Dermis blood vessel endothelial cell (primary cell): Measurements from ENCODE around the gene PLCG1. TPM values are rescaled to one million over a fixed set of nuclear protein-coding genes. Genes with fewer than 3 reads are reported as not detected.

ENCODE experiments used
- DNase-seq: peaks from one replicate; pipeline ENCODE4 v3.0.0; 2010
- total RNA-seq: library from RNA; depleted of rRNA; stranded (reverse); fragments of >200 nt; gene quantifications from 2 replicates; pipeline ENCODE4 v1.2.3, GENCODE V29; 2014

The PLCG1 gene
- total RNA-seq, 1 donor from 2014 or later = 188 TPM

DNA sequence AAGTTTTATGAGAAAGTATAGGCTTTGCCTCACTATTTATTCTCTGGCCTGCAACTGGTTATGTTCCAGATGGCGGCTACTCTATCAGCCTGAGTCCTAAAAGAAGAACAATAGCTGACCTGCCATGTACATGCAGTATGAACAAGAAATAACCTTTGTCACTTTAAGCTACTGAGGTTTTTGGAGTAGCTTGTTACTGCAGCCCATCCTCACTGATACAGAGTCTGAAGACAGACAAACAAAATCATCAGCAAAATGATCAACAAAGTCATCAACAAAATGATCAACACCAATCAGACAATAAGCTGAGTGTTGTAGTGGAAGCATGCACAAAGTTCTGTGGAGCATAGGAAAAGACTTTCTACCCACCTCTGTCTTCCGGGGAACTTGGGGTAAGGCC lies 82.5 kb downstream of the PLCG1 start:
- no peak for DNase-seq

DNA sequence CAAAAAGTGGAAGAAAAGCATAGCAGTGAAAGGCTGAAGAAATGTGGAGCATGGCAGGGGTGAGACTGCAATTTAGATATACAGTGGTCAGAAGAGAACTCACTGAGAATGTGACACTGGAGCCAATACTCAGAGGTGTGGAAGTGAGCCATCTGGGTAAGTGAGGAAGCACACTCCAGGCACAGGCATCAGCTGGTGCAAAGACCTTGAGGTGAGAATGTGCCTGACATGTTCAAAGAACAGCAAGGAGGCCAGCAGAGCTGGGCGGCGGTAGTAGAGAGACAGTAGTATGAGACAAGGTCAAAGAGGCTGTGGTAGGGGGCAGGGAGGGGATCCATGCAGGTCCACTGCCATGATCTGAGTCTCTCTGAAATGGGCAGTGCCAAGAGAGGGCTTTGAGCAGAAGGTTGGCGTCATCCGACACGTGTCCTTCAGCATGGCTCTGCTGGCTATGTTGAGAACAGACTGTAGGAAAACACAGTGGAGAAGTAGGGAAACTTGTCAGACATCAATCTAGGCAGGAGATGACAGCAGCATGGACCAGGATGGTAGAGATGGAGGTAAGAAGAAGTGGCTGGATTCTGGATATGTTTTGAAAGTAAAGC lies 84.4 kb downstream of the PLCG1 start:
- no peak for DNase-seq

DNA sequence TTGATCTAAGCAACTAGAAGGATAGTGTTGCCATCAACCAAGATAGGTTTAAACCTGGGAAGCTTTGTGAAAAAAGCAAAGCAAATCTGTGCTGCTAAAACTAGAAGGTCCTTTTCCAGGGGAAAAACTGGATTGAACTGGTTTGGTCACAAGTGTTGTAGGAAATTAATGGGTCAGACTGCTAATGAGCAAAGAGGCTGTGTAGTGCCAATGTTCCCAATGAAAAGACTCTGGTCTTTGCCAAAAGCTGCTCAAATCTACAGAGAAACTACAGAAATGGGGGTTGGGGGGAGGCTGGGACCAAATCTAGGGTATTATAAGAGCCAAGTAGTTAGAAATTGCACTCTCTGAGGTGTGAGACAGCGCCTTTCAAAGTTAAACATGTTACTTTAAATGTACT lies 85.0 kb downstream of the PLCG1 start:
- DNase-seq = no peak

DNA sequence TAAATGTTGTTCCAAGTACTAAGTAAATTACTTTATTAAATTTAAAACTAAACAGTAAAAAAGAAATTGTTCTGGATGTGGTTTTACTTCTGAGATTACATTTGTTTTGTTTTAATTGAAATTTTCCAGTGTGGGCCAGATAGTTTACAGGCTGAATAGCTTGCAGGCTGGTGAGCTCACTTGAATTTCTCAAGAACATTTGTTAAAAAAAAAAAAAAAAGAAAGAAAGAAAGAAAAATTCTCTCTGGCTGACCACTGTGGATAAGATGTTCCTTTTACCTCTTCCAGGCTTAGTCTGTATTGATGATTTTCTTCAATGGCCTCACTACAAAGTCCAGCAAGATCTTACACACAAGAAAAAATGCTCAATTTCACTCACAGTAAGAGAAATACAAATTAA lies 85.4 kb downstream of the PLCG1 start:
- no peak for DNase-seq

DNA sequence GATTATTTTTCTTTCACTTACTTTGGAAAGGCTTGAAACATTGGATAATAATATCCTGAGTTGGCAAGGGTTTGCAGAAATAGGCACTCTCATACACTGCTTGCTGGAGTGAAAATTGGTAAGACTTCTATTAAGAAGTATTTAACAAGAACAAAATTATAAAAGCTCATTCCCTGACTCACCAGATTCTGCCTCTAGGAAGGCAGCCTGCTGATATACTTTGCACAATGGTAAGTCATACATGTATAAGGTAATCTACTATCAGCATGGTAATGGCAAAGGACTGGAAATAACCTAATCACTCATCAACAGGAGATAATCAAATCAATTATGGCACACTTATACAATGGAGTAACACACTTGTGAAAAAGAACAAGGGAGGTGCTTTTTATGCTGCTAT lies 85.8 kb downstream of the PLCG1 start:
- DNase-seq = no peak

DNA sequence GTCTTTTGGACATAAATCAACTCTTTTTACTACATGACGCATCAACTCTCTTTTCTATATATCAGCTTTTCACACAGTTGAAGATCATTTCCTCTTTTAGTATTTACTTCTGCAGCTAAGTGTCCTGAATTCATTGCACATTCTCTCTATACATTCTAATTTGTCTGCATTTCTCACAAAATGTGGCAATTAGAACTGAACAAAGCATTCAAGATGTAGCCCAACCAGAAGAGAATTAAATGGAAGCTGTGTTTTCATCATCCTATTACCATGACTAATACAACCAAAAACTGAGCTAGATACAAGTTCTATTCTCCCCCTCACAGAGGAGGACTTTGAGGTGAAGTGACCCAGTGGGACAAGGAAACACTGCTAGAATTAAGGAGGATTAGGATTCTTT lies 86.9 kb downstream of the PLCG1 start:
- no peak for DNase-seq

DNA sequence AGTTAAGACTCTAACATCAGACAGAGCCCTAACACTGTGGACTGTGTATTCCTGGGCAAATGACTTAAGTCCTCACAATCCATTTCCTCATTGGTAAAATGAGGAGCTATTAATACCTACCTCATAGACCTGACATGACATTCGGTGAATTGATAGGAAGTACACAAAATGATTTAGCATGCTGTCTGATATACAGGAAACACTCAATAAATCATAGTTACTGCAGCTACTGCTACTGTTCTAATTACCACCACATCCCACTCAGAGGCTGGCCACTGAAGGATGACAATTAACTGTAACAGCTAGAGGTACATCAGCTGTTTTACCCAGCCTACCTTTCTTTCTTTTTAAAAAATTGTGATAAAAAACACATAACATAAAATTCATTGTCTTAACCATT lies 87.7 kb downstream of the PLCG1 start:
- peak; percentile 27 for DNase-seq

DNA sequence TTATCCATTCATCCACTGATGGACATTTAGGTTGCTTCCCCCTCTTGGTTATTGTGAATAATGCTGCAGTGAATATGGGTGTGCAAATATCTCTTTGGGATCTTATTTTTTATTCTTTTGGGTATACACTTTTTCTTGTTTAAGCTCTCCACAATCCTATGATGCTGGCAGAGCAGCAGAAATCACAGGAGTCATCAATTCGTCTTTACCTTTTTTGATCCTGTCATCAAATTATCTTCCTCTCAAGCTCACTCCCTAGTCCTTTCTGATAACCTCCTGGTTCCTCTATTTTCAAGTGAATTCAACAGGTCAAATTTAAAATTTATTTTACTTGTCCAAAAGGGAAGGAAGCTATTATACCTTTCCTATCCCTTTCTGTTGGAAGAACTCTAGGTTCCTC lies 89.1 kb downstream of the PLCG1 start:
- no peak for DNase-seq

Other genes with a start within 250 kb of the PLCG1 start
- gene TOP1, start 108.7 kb upstream of the PLCG1 start, total RNA-seq = 21.3 and 49.0 TPM in 2 replicates
- gene ZHX3, start 180.2 kb downstream of the PLCG1 start, total RNA-seq = 10.6 and 12.1 TPM in 2 replicates
- 1.0 and 1.5 TPM in 2 replicates for gene LPIN3, start 203.3 kb downstream of the PLCG1 start, total RNA-seq
- gene EMILIN3, start 229.3 kb downstream of the PLCG1 start, total RNA-seq = under 0.01 and 0.09 TPM in 2 replicates